GM04504 (cell line): Measurements from ENCODE around the gene XPO6.

ENCODE experiments used
- DNase-seq: peaks from one replicate; pipeline ENCODE4 v3.0.0-alpha.2; 2012; ENCODE audit warnings: low read depth

Gene XPO6

GRCh38 chr16:28156056-28156680 is 55.6 kb downstream of the XPO6 start:
- DNase-seq = no peak

GRCh38 chr16:28155293-28155692 is 56.5 kb downstream of the XPO6 start:
- no peak for DNase-seq

GRCh38 chr16:28151180-28151579 is 60.6 kb downstream of the XPO6 start:
- DNase-seq = no peak

- DNase-seq = no peak
These were observed 62.5 kb downstream of the XPO6 start for GRCh38 chr16:28149011-28149888.

- no peak for DNase-seq
These were observed 65.2 kb downstream of the XPO6 start for GRCh38 chr16:28146536-28146935.

GRCh38 chr16:28145796-28146195 is 66.0 kb downstream of the XPO6 start:
- no peak for DNase-seq

- no peak for DNase-seq
These were observed 70.8 kb downstream of the XPO6 start for GRCh38 chr16:28140788-28141618.

GRCh38 chr16:28139530-28139929 is 72.2 kb downstream of the XPO6 start:
- DNase-seq = no peak

GRCh38 chr16:28136751-28137434 is 74.9 kb downstream of the XPO6 start:
- DNase-seq = no peak

- no peak for DNase-seq
These were observed 78.1 kb downstream of the XPO6 start for GRCh38 chr16:28133666-28134065.

GRCh38 chr16:28131743-28132393 is 79.9 kb downstream of the XPO6 start:
- no peak for DNase-seq

- no peak for DNase-seq
These were observed 80.6 kb downstream of the XPO6 start for GRCh38 chr16:28131181-28131580.

- DNase-seq = peak; percentile 14
These were observed 81.4 kb downstream of the XPO6 start for GRCh38 chr16:28130099-28131088.

- DNase-seq = no peak
These were observed 84.8 kb downstream of the XPO6 start for GRCh38 chr16:28126684-28127620.

- DNase-seq = no peak
These were observed 86.2 kb downstream of the XPO6 start for GRCh38 chr16:28125592-28125991.

- no peak for DNase-seq
These were observed 90.2 kb downstream of the XPO6 start for GRCh38 chr16:28121527-28121926.

GRCh38 chr16:28120754-28121153 is 91.0 kb downstream of the XPO6 start:
- no peak for DNase-seq

GRCh38 chr16:28118637-28119036 is 93.1 kb downstream of the XPO6 start:
- no peak for DNase-seq

- DNase-seq = no peak
These were observed 94.6 kb downstream of the XPO6 start for GRCh38 chr16:28117168-28117565.
